ENCODE data around the gene MAP4K2. TPM values are rescaled to one million over a fixed set of nuclear protein-coding genes. Genes with fewer than 3 reads are reported as not detected.

The MAP4K2 gene
- total RNA-seq, 1 donor from 2014 or later = 202 TPM

GRCh38 chr11:64788321-64789215 lies 14.4 kb downstream of the MAP4K2 start:
- H3K36me3 Mint-ChIP-seq (ENCODE audit: low read depth, unreplicated experiment) = peaks cover 9% of the 10 kb centered on the region
- no peak overlapping the region for H3K27ac Mint-ChIP-seq (ENCODE audit: unreplicated experiment)
- H3K4me3 Mint-ChIP-seq (ENCODE audit: unreplicated experiment) = no peak overlapping the region
- peaks cover 13% of the 10 kb centered on the region for H3K27me3 Mint-ChIP-seq (ENCODE audit: unreplicated experiment)
- DNase-seq (ENCODE audit: low spot score) = no peak
- H3K4me1 Mint-ChIP-seq (ENCODE audit: unreplicated experiment) = peaks cover 7% of the 10 kb centered on the region
- no peaks in the 10 kb centered on the region for H3K9me3 Mint-ChIP-seq (ENCODE audit: unreplicated experiment)
- no peak for TF ChIP-seq CTCF (IDR thresholded peaks at IDR 0.05; ENCODE audit: unreplicated experiment)

GRCh38 chr11:64787526-64788320 lies 15.3 kb downstream of the MAP4K2 start:
- H3K9me3 Mint-ChIP-seq (ENCODE audit: unreplicated experiment) = no peaks in the 10 kb centered on the region
- TF ChIP-seq CTCF (IDR thresholded peaks at IDR 0.05; ENCODE audit: unreplicated experiment) = peak; percentile 41
- H3K27ac Mint-ChIP-seq (ENCODE audit: unreplicated experiment) = no peak overlapping the region
- H3K4me3 Mint-ChIP-seq (ENCODE audit: unreplicated experiment) = no peak overlapping the region
- peaks cover 9% of the 10 kb centered on the region for H3K36me3 Mint-ChIP-seq (ENCODE audit: low read depth, unreplicated experiment)
- no peaks in the 10 kb centered on the region for H3K4me1 Mint-ChIP-seq (ENCODE audit: unreplicated experiment)
- DNase-seq (ENCODE audit: low spot score) = peak; percentile 79
- peaks cover 12% of the 10 kb centered on the region for H3K27me3 Mint-ChIP-seq (ENCODE audit: unreplicated experiment)

GRCh38 chr11:64786308-64786707 lies 16.7 kb downstream of the MAP4K2 start:
- H3K9me3 Mint-ChIP-seq (ENCODE audit: unreplicated experiment) = no peaks in the 10 kb centered on the region
- no peaks in the 10 kb centered on the region for H3K4me1 Mint-ChIP-seq (ENCODE audit: unreplicated experiment)
- no peak overlapping the region for H3K27ac Mint-ChIP-seq (ENCODE audit: unreplicated experiment)
- H3K4me3 Mint-ChIP-seq (ENCODE audit: unreplicated experiment) = no peak overlapping the region
- no peak for DNase-seq (ENCODE audit: low spot score)
- TF ChIP-seq CTCF (IDR thresholded peaks at IDR 0.05; ENCODE audit: unreplicated experiment) = no peak
- peaks cover 9% of the 10 kb centered on the region for H3K36me3 Mint-ChIP-seq (ENCODE audit: low read depth, unreplicated experiment)
- H3K27me3 Mint-ChIP-seq (ENCODE audit: unreplicated experiment) = peaks cover 7% of the 10 kb centered on the region

- no peak for DNase-seq (ENCODE audit: low spot score)
- Mint-ChIP-seq H3K27ac (ENCODE audit: unreplicated experiment) (no peak overlapping the region), H3K36me3 (ENCODE audit: low read depth, unreplicated experiment) (peaks cover under 1% of the 10 kb centered on the region), H3K4me3 (ENCODE audit: unreplicated experiment) (no peak overlapping the region), H3K4me1 (ENCODE audit: unreplicated experiment) (no peaks in the 10 kb centered on the region), H3K27me3 (ENCODE audit: unreplicated experiment) (peaks cover 5% of the 10 kb centered on the region), H3K9me3 (ENCODE audit: unreplicated experiment) (no peaks in the 10 kb centered on the region)
- no peak for TF ChIP-seq CTCF (IDR thresholded peaks at IDR 0.05; ENCODE audit: unreplicated experiment)
These were observed 18.0 kb downstream of the MAP4K2 start for GRCh38 chr11:64784813-64785581.
